ENCODE data around the gene OR6C74. TPM values are rescaled to one million over a fixed set of nuclear protein-coding genes. Genes with fewer than 3 reads are reported as not detected.

OR6C74 gene
- polyA plus RNA-seq, 1 donor: not detected

Other genes starting within 250 kb of the OR6C74 start
- 0.01 TPM for gene NEUROD4, start 224.6 kb upstream of the OR6C74 start, polyA plus RNA-seq
- gene OR9K2, start 118.2 kb upstream of the OR6C74 start, polyA plus RNA-seq: not detected
- gene OR10A7, start 23.6 kb upstream of the OR6C74 start, polyA plus RNA-seq: not detected
- gene OR6C6, start 52.0 kb downstream of the OR6C74 start, polyA plus RNA-seq: not detected
- gene OR6C1, start 69.7 kb downstream of the OR6C74 start, polyA plus RNA-seq: not detected
- gene OR6C3, start 86.1 kb downstream of the OR6C74 start, polyA plus RNA-seq: not detected
- gene OR6C75, start 118.4 kb downstream of the OR6C74 start, polyA plus RNA-seq: not detected
- not detected for gene OR6C65, start 155.9 kb downstream of the OR6C74 start, polyA plus RNA-seq
- gene OR6C76, start 181.6 kb downstream of the OR6C74 start, polyA plus RNA-seq: not detected
- not detected for gene OR6C2, start 199.5 kb downstream of the OR6C74 start, polyA plus RNA-seq
- not detected for gene OR6C70, start 225.5 kb downstream of the OR6C74 start, polyA plus RNA-seq
- gene OR6C68, start 247.8 kb downstream of the OR6C74 start, polyA plus RNA-seq: not detected